Measurements from ENCODE around the gene NFATC3.

NFATC3 gene

GRCh38 chr16:68085259-68086071 lies at the start of gene NFATC3:
TSS of gene NFATC3 (plus strand) at chr16:68085370. CDS start at chr16:68085682, 312 bp downstream.
- peak; percentile 89 for DNase-seq

- no peak for DNase-seq
Observed at GRCh38 chr16:68037841-68038597, 47.2 kb upstream of the NFATC3 start.

DNA sequence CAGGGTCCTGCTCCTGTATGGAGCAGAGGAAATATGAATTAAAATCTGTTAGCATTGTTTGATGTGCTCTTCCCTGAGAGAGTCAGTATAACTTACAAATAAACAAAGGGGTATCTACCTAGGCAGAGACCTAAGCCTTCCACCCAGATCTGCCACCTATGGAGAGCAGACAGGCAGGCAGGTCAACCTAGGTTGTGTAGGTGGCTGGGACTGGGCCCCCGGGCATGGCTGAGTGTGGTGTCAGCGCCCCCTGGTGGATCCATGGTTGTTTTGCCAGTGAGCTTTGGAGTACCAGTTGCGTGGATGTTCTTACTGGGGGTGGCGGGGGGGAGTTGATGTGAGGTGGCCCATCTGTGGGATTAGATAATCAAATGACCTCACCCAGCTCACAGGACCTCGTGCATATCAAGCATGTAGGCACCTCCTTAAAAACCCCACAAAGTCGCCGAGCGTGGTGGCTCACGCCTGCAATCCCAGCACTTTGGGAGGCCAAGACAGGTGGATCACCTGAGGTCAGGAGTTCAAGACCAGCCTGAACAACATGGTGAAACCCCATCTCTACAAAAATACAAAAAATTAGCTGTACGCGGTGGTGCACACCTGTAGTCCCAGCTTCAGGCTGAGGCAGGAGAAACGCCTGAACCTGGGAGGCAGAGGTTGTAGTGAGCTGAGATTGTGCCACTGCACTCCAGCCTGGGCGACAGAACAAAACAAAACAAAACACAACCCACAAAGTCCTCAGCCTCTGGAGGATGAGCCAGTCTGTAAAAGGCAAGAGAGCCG lies 44.5 kb upstream of the NFATC3 start:
- DNase-seq: peak; percentile 61

- no peak for DNase-seq
Observed at GRCh38 chr16:68041783-68042182, 43.4 kb upstream of the NFATC3 start.

- no peak for DNase-seq
Observed at GRCh38 chr16:68046106-68046505, 39.1 kb upstream of the NFATC3 start.

- DNase-seq: no peak
Observed at GRCh38 chr16:68047987-68048386, 37.2 kb upstream of the NFATC3 start.

- no peak for DNase-seq
Observed at GRCh38 chr16:68049449-68049848, 35.7 kb upstream of the NFATC3 start.

DNA sequence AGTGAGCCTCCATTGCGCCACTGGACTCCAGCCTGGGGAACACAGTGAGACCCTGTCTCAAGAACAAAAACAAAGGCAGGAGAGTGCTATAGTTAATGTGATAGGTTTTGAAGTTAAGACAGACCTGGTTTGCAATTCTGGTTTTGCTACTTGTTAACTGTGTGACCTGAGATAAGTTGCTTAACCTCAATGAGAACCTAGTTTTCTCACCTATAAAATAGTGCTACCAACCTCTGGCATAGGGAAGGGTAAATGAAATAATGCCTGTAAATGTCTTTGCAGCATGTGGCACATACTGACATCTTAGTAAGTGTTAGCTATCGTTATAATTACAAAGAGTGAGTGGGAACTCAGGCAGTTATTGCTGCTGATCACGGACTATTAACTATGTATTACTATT lies 29.8 kb upstream of the NFATC3 start:
- DNase-seq: no peak

DNA sequence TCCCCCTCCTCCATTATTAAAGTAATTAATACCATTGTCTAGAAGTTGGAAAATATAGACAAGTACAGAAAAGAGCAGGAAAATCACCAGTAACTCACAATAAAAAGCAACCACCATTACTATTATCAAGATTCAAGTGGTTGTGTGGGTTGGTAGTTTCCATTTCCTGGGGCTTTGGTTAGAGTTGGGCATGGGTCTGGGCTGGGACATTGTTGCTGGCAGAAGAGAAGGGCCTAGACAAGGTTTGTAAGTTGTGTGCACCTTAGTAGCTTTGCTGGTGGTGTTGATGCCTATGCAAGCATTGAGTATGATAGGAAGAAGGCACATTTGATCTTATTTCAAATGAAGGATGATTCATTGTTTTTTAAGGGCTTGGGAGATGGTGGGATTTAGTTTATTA lies 25.4 kb upstream of the NFATC3 start:
- no peak for DNase-seq

DNA sequence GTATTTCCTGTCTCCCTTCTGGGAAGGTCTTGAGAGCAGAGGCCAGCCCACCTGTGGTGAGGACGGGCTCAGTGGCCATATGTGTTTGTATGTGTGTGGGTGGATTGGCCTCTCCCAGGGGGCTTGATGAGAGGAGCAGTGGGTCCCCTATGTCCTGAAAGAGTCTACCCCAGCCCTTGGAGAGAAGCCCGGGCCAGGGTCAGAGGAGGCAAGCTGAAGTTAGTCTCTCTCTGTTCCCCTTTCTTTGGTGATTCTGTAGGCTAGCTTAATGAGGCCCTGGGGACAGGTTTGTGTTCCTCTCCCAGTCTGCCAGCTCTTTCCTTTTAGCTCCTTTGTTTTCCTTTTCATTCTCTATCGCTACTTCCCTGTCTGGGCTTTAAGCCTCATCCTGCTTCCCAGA lies 23.8 kb upstream of the NFATC3 start:
- no peak for DNase-seq

- no peak for DNase-seq
Observed at GRCh38 chr16:68062910-68063393, 22.2 kb upstream of the NFATC3 start.

DNA sequence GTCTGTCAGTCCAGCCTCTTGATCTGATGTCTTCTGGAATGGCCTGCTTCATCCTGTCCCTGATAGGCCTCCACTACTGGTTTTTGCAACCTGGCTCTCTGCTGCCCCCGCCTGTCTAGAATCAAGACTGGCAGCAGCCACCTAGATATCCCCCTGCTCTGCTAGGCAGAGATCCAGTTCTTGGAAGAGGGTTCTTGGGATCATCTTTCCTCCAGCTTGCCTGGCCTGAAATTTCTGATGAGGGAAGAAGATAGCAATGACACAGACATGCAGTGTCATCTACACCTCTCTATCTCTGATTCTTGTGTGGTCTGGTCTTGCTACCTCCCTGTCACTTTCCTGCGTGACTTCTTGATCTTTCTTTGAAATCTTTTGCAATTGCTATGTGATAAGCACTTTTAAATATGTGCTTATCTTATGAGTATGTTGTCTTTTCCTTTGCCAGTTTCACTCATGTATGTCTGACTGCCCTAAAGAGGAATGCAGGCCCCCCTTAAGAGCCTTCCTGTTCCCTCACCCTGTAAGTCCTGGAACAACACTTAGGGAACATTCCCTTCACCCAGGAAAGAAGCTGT lies 20.3 kb upstream of the NFATC3 start:
- peak; percentile 40 for DNase-seq

DNA sequence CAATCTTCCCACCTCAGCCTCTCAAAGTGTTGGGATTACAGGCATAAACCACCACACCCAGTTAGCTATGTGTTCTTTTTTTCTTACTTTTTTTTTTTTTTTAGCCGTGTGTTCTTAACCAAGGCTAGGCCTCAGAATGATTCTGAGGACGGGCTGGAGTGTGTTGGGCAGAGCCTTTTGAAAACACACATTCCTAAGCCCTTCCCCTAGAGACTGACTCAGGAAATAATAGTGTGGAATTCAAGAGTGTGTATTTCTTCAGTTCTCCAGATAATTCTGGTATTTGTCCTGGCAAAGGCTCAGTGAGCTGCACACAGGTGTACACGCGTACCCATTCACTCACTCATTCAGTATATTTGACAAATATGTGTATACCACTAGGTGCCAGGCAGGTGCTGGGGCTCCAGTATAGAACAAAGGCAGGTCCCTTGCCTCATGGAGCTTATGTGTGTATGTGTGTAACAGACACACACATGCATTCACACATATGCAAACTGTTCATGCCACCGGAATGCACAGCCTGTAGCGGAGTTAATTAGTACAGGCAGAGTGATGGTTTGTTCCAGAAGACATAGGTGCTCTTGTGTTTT lies 19.4 kb upstream of the NFATC3 start:
- no peak for DNase-seq

DNA sequence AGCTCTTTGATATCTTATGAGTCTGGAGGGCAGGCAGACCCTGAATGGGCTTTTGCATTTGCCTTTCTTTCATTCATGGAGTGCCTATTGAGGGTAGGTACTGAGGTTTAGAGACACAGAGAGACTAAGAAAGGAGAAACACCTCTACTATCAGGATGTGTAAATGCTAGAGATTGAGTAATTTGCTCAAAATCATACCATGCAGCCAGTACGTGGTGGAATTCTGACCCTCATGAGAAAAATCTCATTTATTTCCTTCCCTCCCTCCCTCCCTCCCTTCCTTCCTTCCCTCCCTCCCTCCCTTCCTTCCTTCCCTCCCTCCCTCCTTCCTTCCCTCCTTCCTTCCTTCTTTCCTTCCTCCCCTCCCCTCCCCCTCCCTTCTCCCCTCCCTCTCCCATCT lies 18.4 kb upstream of the NFATC3 start:
- no peak for DNase-seq

DNA sequence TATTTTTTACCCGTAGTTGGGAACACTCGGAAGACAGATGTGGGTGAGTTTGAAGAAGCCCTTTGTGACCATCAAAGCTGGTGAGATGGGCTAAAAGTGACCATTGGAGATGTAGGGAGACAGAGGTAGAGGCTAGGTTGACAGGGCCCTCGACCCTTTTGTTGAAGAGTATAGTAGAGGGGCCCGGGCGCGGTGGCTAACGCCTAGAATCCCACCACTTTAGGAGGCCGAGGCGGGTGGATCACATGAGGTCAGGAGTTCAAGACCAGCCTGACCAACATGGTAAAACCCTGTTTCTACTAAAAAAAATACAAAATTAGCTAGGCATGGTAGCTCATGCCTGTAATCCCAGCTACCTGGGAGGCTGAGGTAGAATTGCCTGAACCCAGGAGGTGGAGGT lies 16.2 kb upstream of the NFATC3 start:
- DNase-seq: no peak

- DNase-seq: no peak
Observed at GRCh38 chr16:68069511-68070248, 15.5 kb upstream of the NFATC3 start.

DNA sequence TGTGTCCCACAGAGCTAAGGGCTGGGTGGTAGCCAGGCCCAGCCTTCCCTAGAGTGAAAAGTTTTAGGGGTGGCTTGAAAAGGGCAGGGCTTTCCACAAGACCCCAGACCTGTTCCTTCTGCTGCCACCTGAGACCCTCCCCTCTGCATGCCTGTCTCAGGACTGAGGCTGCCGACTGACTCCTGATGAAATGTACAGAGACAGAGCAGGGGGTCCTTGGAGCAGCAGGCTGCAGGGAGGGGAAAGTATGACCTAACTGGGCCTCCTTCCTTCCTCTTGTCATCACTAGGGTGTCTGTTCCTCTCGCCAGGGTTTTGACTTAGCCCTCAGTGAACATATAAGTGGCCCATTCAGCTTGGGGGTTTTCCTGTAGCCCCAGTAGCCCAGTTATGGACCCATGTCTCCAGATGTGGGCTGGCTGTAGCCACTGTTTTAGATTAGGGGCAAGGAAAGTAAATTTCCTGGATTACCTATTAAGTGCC lies 14.9 kb upstream of the NFATC3 start:
- no peak for DNase-seq

- no peak for DNase-seq
Observed at GRCh38 chr16:68070806-68071517, 14.2 kb upstream of the NFATC3 start.

GRCh38 chr16:68071518-68071901 lies 13.7 kb upstream of the NFATC3 start:
- no peak for DNase-seq

- no peak for DNase-seq
Observed at GRCh38 chr16:68072038-68072695, 13.0 kb upstream of the NFATC3 start.

Data from NCI-H2107 (cell line).